Putamen (tissue), 1 donor: ENCODE data around the gene ALDH4A1.
A peak's percentile ranks its signal among the peaks of the same experiment; 100 is the strongest.

Experiments
- DNase-seq: peaks from one replicate; pipeline ENCODE4 v3.0.0-alpha.2; 2016; ENCODE audit warnings: low spot score

The ALDH4A1 gene, protein sequence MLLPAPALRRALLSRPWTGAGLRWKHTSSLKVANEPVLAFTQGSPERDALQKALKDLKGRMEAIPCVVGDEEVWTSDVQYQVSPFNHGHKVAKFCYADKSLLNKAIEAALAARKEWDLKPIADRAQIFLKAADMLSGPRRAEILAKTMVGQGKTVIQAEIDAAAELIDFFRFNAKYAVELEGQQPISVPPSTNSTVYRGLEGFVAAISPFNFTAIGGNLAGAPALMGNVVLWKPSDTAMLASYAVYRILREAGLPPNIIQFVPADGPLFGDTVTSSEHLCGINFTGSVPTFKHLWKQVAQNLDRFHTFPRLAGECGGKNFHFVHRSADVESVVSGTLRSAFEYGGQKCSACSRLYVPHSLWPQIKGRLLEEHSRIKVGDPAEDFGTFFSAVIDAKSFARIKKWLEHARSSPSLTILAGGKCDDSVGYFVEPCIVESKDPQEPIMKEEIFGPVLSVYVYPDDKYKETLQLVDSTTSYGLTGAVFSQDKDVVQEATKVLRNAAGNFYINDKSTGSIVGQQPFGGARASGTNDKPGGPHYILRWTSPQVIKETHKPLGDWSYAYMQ

DNA sequence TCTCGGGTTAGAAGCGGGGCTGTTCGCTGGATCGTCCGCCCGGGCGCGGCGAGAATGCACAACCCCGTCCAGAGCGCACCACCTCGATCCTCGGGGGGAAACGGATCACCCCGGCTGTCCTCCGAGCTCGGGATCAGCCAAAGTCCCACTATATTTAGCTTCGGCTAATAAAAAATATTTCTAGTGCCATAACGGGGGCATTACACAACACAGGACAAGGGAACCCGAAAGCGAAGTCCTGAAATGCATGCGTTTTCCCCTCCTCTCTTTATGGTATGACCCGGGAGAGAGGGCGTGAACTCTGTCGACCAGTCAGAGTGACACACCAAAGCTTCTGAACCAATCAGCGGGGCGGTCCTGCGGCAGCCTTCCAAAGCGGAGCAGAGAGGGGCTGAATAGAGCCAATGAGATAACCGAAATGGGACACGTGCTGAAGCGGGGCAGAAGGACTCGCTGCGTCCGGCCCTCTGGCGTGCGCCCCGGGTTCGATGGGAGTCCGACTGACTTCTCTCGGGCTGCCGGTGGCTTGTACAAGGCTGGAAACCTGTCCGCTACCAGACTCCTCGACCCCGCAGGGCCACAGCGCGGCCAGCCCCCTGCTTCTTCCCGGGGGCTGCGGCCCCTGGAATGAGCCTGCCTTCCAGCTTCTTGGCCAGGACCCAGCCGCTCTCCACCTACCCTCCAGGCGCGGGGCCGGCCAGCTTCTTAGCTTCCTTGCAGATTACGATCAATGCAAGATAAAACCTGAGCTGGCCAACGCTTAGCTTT is at the start of gene ALDH4A1:
Gene ALDH4A1, minus strand, starts transcription at position 33 of the 768 bp plus-strand sequence. Its CDS starts 32 bp downstream, at position 1.
- peak; percentile 98 for DNase-seq

DNA sequence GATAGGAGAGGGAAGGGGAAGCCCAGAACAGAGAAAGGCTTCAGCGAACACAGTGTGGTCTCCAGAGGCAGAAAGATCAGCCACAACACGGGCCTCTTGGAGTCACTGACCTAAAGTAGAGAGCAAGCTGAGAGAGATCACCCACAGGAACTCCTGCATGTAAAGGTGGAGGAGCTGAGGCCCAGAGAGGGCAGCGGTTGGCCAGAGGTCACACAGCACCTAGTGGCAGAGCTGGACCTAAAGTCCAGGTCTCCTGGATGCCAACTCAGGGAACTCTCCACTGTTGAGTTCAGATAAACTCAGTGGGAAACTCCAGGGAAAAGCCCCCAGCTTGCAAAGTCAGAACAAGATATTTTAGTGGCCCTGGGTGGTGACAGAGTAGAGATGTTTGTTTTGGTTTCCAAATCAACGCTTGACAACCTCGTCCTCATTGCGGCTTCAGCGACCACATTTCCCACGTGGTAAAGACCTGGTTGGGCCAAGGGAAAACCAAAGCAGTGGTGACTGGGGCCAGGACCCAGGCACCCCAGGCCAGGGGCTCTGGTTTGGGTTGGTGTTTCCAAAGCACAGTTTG is 49.5 kb upstream of the ALDH4A1 start:
- DNase-seq = no peak

DNA sequence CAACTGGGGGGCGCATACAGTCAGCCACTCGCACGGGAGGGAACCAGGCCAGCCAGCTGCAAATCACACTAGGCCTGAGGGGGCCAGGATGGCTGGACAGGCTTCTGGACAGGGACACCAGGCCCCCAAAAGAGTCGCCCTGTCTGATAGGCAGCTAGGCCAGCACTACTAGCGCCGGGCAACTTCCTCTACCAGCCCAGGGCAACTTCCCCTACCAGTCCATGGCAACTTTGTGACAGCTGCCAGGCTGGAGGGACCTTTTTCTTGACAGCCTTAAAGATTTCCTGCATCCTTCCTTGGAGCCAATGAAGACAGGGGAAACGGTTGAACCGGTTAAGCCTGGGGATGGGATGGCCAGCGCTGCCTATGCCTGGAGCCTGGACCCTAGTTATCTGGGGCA is 49.1 kb upstream of the ALDH4A1 start:
- DNase-seq = no peak

DNA sequence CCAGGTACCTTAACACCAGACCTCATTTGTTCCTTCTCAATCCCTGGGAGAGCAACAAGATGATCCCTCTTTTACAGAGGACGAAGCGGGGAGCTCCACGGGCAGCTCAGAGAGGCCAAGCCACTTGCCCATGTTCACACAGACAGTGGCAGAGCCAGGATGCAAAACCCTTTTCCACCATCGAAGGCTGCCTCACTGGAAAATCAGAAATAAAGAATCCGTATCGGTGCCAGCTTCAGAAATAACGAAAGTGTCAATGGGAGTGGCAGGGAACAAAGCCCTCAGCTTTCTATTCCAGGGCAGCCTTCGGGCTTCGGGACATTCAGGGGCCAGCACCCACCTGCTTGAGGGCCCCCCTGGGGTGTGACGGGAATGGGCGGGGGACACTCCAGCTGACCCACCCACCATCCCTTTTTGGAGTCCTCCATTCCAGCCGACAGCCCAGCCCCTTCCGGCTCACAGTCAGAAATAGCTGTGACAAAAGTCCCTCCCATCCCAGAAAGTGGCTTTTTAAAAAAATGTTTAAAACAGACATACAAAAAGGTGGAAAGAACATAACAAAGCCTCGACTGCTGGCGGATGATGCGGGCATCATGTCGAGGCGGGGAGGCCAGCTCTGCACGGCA is 48.2 kb upstream of the ALDH4A1 start:
- no peak for DNase-seq

DNA sequence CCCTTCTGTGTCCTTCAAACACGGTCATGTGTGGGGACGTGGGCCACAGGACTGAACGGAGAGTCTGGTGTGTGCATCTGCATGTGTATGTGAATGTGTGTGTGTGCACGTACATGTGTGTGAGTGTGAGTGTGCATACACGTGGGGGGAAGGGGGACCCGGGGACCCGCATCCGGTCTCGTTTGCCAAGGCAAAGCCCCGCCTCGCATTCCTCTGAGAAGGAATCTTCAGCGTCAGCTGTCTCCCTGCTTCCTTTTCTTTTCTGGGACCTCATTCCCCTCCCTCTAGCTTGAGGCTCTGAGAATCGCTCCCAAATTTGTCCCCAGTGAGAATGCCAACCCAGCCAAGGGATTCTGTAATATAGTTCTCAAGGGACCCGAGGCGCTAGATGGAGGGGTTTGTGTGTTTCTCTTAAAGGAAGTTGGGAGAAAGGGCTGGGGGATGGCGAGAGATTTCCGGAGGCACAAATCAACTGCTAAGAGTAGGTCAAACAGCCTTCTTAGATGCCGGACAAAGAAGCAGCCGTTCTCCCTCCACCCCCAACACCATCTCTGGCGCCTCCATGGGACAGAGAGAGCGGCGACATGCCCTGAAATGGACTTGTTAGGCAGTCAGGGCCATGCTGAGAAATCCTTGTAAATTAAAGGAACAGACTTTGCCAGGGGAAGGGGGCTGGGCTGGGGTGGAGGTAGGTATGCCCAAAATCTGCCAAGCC is 47.5 kb upstream of the ALDH4A1 start:
- peak; percentile 72 for DNase-seq

DNA sequence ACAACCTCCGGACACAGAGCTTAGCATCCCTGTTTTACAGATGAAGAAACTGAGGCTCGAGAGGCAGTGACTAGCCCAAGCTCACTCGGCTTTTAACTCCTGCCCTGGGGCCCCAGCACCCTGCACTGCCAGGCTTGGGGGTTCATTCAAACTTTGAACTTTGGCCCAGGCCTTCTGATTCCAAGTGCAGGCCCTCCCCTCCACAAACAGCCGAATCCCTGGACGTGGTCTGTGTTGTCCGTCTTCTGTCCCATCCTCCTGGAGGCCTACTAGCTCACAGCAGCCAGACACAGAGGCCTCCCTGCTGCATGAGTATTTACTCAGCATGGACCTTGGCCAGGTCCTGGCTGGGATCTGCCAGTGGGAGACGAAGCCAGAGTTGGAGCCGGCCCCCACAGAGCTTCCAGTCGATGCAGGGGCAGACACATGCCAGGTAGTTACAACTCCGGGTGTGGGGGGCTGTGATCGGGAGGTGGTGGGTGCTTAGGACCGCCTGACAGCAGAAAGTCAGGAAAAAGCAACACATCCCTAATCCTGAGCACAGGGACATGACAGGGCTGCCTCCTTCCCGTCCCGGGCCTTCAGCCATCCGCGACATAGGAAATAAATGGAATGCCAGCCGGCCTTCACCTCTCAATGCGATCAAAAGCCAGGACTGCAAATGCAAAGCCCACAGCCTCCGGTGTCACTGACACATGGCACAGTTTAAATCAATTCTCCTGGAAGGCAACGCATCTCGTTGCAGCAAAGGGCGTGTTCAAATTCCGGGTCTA is 46.7 kb upstream of the ALDH4A1 start:
- no peak for DNase-seq

DNA sequence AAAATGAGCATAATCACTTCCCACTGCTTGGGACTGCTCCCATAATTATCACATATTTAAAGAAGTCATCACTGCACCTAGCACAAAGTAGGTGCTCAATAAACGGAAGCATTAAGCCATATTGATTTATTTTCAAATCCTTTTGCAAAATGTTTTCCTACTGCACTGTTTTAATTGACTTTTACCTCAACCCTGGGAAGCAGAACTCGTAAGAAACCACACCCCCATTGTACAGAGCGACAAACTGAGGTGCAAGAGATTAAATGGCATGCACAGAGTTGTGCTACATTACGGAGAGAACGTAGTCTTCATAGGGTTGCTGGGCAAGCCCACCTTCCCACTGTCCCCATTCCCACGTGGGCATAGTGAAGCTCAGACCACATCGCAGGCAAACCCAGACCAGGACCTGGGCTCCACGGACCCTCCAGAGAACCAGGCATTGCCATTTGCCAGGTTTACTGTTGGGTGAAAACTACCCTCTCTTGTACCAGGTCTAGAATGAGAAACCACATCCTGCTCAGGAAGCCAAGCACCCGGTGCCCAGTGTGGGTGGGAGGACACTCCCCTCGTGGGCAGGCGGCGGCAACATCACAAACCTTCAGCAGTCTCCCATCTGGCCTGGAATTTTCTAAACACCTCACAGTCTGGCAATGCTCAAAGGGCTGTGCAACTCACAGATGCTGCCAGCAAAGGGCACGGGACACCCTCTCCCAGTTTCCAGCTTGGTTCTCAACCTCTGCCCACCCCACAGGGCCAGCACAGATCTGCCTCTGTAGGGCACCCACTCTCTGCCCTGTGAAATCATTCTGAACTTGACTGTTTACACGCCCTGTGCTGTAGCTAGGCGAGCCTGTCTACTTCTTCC is 45.9 kb upstream of the ALDH4A1 start:
- no peak for DNase-seq

DNA sequence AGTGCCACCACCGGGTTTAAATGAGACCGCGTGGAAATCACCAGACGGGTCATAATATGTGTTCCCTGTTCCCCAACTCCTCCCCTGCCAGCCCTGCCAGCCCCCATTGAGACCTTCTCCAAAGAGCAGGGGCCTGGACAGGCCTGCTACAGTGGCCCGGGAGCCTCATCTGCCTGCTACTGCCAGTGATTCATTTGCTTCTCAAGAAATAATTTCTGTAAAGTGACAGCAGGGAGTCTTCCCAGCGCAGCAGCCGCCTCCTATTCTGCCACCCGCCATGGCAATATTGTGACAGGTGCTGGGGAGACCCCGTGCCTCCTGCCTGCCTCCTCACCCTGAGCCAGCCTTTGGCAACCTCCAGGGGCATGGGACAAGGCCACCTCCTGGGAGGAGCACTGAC is 45.2 kb upstream of the ALDH4A1 start:
- no peak for DNase-seq

DNA sequence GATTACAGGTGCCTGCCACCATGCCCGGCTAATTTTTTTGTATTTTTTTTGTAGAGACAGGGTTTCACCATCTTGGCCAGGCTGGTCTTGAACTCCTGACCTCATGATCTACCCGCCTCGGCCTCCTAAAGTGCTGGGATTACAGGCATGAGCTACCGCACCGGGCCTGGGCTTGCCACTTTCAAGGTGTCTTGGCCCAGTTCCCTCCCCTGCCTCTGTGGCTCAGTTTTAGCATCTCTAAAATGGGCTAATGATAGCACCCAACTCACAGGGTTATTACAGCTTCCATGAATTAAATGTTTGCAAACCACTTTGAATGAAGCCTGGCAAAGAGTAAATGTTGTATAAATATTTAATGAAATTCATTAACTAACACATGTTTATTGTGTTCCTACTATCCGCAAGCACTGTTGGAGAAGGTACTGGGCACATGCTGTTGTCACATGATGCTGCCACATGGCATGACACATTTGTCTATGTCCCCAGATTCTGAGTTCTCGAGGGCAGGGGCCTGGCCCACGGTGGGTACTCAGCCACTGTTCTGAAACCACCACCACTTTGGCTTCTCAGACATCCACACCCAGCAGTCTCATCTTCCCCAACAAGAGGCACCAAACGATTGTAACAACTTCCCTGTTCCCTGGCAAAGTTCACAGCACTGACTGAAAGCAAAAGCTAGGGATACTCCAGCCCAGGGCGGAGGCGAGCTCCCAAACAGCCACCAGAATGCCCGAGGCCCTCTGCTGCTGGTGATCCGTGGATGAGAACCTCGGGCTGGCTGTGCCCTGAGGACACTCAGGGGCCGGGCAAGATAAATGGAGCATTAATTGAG is 44.4 kb upstream of the ALDH4A1 start:
- no peak for DNase-seq

DNA sequence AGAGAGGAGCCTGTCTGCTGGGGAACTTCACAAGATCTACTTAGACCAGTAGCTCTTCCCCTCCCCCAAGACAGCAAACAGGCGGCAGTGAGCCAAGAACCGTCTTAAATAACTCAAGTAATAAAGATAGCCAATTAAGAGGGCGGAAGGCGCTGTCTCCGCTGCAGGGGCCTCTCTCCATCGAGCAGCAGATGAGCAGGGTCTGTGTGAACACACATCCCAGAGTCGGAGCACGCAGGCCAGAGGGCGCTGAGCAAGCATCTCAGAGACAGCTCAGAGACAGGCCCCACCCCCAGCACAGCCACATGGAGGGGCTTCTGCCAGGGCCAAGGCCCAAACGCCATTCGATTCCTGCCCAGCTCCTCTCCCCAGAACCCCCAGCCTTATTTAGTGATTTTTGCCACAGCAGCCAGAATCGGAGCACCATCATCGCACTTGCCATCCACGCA is 43.1 kb upstream of the ALDH4A1 start:
- no peak for DNase-seq

DNA sequence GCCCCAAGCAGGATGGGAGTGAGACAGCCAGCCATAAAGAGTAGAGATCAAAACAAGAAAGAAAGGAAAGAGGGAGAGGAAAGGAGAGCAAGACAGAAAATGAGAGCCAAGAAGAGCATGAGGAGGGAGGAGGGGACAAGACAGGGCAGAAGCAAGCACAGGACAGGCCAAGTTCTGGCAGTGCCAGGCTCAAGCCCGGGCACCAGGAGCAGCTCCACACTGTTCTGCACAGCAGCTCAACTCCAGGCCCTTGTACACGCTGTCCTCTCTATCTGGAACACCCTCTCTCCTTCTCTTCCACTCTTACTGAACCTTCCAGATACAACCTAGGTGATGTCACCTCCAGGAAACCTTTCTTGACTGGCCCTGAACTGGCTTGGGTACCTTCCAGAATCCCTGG is 42.5 kb upstream of the ALDH4A1 start:
- no peak for DNase-seq

DNA sequence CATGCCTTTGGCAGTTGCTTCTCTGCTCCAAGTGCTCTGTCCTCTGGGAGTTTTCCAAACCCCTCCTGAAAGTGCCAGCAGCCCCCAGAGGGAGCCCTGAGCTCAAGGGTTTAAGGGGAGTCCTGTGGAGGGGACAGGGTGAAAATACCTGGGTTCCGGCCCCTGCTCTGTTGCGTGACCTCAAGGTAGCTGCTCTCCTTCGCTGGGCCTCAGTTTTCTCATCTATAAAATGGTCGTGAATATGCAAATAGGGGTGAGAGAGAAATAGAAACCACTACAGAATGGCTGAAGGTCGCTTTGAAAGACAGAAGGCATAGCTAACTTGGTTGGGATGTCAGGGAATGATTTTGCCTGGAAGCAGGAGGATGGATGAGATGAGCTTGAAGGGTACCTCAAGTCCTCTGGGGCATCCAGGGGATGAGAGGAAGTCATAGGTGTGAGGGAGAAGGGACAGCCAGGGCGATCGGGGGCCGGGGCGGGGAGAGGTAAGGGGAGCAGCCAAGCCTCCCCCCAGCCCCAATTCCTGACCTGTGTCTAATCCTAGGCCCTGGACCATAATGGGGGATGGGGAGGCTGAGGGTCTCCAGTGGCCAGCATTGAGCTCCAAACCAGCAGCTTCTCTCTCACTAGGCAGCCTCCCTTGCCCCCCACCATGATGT is 41.7 kb upstream of the ALDH4A1 start:
- DNase-seq = no peak

DNA sequence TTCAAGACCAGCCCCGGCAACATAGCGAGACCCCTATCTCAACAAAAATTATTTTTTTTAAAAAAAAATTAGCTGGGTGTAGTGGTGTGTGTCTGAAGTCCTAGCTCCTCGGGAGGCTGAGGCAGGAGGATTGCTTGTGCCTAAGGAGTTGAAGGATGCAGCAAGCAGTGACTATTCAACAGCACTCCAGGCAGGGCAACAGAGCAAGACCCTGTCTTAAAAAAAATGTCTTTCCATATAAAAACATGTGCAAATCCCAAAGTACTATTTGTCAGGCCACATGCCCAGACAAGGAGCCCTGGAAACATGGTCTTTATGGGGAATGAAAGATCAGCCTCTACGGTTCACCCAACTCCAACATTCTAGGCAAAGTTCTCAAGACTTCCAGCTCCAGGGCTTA is 40.8 kb upstream of the ALDH4A1 start:
- DNase-seq = no peak

DNA sequence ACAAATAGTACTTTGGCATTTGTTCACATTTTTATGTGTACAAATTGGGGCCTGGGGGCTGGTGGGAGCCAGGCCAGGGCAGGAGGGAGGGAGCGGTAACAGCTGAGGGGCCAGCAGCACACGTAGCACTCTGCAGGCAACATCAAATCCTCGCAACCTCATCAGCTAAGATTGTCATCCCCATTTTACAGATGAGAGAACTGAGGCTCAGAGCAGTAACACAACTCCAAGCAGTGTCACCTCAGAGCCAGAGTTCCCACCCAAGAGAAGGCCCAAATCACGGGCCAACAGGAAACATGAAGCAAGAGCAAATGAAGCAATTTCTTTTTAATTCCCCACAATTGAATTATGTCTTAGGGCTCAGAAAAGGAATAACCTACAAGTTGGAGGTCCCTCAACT is 40.0 kb upstream of the ALDH4A1 start:
- no peak for DNase-seq

DNA sequence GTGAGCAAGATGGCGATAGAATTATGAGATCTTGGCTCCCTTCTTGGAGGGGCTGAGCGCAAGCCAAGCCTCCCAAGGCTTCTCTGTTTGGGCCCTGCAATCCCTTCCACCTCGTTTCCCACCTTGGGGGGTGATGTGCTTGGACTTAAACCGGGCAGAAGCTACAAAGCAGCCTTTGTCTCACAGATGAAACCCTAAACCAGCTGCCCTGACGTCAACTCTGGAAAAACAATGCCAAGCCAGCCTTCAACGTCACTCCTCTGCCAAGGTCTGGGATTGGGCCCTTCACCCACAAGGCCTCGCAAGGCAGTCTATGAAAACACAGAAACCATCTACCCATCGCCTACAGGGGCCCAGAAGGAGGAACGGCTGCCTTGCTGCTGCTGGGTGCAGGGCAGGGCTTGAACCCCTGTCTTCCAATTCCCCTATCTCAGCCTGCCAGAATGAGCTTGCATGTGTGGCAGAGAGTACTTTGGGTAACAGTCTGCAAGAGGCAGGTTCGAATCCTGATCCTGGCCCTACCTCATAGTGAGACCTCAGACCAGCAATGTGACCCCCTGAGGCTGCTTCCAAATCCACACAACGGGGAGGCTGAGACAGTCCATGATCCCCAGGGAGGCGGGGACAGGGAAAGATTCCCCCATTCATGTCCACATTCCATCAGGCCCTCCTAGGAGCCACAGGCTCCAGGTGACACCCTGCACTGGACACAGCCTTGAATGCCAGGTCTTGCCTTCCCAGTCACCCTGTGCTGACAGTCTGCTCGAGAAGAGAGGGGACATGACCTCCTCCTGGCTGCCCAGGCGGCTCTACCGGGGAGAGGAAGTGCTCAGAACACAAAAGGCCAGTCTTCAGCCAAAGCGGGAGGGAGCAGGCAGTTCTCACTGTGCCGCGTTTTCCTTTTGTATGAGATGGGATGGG is 39.1 kb upstream of the ALDH4A1 start:
- peak; percentile 97 for DNase-seq

DNA sequence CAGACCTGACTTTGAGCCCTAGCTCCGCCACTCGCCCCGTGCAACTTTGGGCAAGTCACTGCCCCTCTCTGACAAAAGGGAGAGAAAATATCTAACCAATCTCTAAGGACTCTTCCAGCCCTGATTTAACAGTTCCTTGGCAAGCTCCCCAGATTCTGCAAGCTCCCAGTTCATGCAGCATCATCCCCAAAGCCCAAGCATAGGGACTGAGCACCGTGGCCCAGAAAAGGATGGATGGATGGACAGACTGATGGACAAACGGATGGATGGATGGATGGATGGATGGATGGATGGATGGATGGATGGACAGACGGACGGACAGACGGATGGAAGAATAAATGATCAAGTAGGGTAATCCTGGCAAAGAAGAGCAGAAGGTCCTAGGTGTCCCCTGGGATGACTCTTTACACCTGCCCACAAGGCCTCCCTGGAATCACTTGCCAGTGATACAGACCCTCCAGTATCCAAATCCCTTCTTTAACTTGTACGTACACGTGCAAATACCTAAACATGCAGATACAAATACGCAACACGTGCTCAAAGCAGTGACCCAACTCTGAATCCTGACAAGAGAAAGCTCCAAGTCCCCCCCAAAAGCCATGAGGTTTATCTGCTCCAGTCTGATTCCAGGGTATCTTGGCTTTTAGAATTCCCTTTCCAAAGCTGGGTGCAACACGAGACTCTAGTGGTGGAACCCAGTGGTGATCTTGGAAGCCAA is 38.1 kb upstream of the ALDH4A1 start:
- DNase-seq = no peak
